Fibroblast of skin of abdomen (primary cell): Measurements from ENCODE around the gene RAB19. TPM values are rescaled to one million over a fixed set of nuclear protein-coding genes. Genes with fewer than 3 reads are reported as not detected.
A peak's percentile ranks its signal among the peaks of the same experiment; 100 is the strongest.

ENCODE experiments used
- DNase-seq: peaks from one replicate; pipeline ENCODE4 v3.0.0-alpha.2; 2013
- polyA plus RNA-seq, 2 experiments: library from polyadenylated mRNA; unstranded; fragments of 120-200 nt; gene quantifications; one replicate each; pipeline ENCODE4 v1.2.1, GENCODE V29; 2013; ENCODE audit not compliant: insufficient read length in 2 of 2

The RAB19 gene, protein sequence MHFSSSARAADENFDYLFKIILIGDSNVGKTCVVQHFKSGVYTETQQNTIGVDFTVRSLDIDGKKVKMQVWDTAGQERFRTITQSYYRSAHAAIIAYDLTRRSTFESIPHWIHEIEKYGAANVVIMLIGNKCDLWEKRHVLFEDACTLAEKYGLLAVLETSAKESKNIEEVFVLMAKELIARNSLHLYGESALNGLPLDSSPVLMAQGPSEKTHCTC
- polyA plus RNA-seq (2013, experiment 1 of 2; ENCODE audit: insufficient read length): not detected
- polyA plus RNA-seq (2013, experiment 2 of 2; ENCODE audit: insufficient read length): not detected

DNA sequence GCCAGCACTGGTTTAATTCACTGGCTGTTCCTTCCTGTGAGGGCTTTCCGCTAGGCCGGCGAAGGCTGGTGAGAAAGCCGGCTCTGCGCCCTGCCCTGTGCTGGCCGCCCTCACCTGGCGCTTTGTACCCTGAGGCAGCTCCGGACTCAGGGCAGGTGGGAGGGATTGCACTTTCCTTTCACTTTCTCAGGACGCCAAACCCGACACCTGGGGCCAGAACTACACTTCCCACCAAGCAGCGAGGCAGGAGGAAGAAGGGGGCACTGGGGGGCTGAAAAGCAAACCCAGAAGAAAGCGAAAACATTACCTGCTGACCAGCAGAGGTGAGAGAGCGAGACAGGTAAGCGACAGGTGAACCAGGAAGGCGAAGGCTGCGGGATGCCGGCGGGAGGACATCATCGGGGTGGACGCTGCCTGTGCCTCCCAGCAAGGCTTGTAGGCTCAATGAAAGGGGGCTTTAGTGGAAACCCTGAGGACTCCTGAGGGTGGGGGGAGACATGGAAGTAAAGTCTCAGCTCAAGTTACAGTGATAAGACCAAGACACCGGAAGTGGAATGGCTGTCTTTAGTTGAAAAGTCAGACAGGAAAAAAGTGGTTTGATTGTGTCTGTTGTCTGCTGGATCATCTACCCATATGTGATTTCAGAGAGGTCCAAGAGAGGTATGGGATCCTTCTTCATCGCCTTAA, at the start of gene RAB19:
Gene RAB19 (plus strand): TSS at position 181 of the 687 bp plus-strand sequence. CDS start 3,589 bp downstream, outside the sequence.
- no peak for DNase-seq

DNA sequence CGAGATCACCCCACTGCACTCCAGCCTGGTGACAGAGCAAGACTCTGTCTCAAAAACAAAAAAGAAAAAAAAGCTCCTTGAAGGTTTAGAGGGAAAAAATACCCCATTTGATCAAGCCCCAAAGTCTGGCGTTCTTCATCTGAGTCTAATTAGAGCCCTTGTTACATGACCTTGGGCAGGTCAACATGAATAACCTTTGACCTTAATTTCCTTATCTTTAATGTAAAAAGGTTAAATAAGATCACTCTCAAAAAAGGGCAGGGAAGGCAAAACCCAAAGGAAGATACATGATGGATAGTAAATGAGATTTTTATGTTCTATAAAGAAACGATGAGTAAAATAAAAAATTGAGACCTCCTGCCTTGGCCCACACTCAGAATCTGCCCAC, 45.8 kb upstream of the RAB19 start:
- DNase-seq: no peak

DNA sequence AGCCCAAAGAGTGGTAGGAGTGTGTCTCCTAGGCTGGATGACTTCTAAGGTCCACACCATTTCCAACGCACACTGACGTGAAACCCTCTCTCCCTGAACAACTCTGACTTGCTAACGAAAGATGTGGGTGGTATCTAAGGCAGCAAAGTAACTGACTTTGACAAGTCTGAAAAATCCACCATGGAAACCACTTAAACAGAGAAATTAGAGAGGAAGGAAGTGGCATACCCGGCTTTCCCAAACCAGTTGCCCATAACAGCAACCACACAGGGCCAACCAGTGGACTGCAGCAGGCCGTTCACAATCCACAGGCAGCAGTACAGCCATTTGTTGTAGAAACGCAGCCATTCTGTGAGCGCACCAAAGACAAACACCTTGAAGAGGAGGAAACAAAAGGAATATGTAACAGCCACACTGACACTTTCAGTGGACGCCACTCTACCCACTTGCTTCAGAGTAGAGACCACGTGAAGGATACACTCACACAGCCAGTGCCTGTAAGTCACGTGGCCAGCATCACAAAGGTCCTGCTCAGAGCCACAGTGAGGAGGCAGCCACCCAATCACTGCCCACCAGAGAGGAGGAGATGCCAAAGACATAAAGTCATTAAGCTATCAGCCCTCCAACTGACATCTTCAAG, 45.3 kb upstream of the RAB19 start:
- DNase-seq: no peak

DNA sequence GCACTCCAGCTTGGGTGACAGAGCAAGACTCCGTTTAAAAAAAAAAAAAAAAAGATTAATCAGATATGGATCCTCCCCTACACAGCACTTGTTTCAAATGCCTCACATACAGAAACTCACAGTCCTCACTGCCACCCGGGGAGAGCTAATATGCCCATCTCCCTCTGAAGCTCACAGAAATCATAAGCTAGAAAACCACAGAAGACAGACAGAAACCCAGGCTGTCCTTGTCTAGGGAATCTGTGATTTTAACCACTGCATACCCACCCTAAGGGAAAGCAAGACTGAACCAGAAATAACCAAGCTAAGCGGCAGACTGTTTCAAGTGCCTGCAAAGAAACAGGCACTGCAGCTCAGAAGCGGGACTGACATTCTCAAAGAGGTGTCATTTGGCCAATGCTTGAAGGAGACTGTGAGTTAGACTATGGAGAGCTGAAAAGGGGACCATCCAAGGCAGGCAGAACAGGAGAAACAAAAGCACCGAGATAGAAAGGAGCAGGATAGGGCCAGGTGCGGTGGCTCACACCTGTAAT, 43.1 kb upstream of the RAB19 start:
- no peak for DNase-seq

DNA sequence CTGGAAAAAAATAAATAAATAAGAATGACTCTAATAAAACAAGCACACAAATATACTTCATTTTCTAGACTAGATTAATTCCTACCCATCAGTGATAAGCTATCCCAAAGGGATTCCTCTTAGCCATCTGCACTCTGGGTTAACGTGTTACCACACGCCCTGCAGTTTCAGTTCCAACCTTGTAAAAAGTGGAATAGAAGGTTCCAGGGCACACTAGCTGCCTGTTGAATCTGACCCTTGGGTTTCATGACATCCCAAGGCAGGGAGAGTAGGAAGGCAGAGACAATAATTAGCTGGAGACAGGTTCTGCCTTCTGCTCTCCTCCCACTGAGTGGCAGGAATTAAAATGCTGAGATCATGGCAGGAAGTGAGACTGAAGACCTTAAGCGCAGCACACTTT, 39.0 kb upstream of the RAB19 start:
- DNase-seq: no peak

DNA sequence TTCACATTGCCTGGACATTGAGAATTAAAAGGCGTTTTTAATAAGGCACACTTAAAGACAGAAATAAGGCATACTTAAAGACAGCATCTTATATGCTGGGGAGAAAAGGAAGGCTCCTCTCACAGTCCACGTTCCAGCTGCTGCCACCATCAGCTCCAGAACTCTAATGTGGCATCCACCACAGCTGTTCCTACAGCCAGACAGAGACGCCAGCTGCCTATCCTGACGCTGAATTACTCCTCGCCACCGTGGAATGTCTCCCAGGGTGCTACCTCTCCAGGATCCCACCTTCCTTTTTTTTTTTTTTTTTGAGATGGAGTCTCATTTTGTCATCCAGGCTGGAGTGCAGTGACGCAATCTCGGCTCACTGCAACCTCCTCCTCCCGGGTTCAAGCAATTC, 36.3 kb upstream of the RAB19 start:
- no peak for DNase-seq

DNA sequence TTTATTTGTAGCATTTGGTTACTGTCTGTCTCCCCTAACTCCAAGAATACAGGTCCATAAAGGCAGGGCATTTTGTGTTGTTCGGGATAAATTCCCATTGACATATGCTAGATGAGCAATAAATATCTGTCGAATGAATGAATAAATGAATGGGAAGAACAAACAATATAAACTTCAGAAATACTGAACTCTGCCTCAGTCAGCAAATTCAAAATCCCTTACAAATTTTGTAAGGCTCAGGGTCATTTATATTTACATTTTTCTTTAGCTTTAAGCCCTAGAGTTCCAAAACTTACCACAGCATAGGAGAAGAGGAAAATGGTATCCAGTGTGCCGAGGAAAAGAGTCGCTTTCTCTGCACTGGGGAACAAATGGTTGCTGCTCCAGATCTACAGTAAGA, 34.6 kb upstream of the RAB19 start:
- no peak for DNase-seq

DNA sequence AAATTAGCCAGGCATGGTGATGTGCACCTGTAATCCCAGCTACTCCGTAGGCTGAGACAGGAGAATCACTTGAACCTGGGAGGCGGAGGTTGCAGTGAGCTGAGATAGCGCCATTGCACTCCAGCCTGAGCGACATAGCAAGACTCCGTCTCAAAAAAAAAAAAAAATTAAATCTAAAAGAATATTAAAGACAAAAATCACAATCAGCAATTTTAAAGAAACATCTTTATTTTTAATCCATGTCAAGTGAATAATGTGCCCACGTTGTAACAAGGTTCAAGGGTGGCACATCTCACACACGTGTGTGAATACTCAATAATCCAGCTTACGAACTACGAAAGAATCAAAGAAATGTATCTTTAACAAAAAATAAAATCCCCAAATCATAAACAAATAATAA, 28.5 kb upstream of the RAB19 start:
- DNase-seq: no peak

DNA sequence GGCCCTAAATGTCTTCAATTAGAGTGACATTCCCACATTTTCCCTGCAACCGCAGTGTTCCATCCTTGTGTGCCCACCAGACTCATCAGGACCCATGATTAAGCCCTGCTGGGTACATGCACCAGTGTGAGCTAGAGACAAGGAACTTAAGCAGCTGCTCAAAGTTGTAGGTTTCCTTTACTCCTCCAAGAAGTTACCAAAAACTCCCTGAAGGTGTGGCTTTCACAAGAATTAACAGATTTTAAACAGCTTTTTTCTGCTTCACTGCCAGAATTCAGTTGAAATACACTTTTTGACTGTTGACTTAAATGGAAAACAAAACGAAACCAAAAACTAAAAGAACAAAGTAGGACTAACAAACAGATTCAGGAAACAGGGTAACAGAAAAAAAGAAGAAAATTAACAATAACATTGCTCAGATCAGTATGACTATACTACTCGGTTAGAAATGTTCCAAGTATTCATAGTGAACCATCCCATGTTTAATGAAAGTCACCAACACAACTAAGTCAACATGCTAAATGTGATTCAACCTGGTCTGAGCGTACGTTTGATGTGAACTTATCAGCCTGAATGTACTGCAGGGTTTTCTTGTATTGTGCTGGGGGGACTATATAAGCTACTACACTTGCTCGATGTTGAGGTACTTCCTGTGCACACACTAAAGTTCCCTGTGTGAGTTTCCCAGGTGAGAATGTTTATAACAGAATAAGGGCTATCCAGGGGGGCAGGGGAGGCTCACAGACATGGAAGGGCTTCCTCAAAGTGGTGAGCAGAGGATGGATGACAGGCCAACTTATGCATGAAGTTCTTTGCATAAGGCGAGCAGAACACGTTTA, 27.7 kb upstream of the RAB19 start:
- no peak for DNase-seq

DNA sequence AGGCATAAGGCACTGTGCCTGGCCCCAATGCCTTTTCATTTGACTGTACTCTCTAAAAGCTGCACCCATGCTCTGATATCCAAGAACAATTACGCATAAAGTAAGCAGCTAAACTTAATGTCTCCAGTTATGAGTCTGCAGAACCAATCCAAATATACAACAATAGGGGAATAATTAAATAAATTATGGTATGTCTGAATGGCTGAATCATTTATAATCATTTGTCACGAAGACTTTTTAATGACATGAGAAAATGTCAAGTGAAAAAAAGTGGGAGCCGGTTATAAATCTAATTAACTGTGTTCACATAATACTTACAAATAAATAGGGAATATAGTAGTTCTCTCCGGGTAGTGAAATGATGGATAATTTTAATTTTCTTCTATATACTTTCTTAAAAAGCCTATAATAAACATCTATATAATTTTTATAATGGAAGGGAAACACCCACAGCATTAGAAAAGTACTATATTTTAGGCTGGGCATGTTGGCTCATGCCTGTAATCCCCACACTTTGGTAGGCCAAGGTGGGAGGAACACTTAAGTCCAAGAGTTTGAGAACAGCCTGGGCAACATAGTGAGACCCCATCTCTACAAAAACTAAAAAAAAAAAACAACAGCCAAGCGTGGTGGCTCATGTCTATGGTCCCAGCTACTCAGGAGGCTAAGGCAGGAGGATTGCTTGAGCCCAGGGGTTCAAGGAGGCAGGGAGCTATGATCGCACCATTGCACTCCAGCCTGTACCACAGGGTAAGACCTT, 19.7 kb upstream of the RAB19 start:
- no peak for DNase-seq

DNA sequence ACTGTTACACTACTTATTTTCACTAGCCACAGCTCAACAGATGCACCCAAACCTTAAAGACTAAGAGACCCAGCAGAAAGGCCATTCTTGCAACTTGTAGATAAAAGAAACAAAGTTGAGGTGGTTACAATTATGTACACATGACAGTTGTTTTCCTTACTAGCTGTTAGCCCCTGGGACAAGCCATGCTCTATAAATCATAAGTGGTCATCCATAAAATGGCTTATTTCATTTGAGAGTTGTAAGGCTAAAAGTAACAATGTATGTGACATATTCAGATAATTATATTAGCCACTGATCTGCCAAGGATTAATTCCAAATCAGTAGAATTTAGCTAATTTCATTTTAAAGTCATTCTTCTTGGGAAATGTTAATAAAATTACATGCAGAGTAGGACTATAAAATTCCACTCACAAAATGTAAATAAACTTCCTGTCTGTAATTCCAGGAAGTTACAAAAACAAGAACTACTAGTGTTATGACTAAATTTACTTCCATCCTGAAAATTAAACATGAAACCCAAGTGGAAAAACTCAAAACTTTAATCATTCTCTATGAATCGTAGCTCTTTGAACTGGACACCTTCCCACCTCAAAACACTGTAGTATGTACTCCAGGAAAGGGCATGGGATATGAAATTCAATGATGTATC, 18.8 kb upstream of the RAB19 start:
- DNase-seq: no peak

DNA sequence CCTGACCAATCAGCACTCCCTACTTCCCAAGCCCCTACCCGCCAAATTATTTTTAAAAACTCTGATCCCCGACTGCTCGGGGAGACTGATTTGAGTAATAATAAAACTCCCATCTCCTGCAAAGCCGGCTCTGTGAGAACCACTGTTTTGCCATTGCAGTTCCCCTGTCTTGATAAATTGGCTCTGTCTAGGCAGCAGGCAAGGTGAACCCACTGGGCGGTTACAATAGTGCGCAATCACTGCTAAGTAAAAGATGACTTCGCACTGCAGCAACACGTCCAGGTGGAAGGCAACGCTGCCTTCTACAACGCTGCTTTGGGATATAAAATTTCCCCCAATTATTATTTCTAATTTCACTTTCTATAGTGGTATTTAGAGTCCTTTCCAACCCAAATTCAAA, 14.4 kb upstream of the RAB19 start:
- no peak for DNase-seq

DNA sequence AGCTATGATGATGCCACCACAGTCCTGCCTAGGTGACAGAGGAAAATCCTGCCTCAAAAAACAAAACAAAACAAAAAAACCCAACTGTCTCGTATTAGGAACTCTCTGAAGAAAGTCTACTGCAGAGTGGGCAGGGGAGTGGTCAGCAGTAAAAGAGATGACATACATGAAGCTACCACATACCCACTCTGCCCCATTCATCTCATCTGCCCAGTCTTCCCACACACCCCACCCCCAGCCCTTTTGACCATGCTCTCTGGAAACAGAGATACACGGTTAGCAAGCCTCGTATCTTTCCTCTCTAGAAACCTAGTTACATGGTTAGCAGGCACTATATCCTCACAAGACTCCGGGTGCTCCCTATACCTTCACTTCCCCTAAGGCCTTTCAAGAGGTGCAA, 13.8 kb upstream of the RAB19 start:
- no peak for DNase-seq

DNA sequence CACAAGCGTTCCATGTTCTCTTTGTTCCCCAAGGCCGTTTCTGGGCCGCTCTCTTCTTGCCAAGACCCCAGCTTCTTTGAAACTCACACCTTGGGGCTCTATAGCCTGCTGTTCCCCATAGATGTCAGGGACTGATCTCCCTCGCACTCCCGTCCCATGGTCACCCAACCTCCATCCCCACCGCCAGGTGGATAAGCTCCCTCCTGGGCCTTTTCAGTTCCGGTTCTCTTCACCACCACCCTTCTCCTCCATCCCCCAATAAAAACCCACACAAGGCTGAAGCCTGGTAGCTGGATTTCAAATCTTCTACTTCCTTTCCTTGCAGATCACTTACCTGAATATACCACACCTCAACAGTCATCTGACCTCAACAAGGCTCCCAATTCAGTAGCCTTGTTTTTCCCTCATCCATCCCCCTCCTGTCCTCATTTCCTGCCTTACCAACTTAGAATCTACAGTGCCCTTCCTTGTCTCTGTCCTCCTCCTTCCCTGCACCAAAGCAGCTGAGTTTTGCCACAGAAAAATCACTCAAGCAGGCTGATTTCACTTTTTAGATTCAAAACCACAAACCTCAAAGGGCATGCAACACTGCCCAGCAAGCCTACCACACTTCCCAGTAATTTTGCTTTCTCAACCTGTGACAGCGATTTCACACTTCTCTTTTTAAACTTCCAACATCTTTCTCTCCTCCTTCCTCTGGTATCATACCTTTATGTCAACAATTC, 13.2 kb upstream of the RAB19 start:
- no peak for DNase-seq

DNA sequence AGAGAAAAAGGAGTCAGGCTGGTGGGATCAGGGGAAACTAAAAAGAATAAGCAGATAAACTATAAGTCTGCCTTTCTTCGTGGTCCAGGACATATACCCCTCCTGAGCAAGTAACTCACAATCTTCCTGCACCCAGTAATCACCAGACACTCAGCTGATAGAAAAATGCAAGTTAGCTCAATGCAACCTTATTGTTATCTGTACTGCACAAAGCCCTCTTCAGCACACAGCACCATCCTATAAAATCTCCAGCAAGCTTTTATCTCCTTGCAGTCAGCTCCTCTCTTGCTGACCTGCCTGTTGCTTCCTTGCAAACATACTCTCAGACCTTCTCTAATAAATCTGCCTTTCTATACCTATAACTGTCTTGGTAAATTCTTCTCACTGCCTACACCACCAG, 12.2 kb upstream of the RAB19 start:
- DNase-seq: no peak

DNA sequence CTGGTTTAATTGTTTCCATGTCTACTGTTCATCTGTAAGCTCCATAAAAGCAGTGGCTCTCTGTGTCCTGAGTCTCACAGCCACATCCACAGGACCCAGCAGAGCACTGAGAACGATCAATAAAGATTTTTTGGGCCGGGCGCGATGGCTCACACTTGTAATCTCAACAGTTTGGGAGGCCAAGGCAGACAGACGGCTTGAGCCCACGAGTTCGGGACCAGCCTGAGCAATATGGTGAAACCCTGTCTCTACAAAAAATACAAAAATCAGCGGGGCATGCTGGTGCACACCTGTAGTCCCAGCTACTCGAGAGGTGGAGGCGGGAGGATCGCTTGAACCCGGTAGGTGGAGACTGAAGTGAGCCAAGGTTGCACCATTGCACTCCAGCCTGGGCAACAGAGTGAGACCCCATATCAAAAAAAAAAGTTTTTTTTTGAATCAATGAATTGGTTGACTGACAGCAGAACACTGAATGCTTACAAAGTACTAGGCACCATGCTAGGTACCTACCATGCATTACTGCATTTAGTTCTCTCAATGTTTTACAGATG, 10.0 kb upstream of the RAB19 start:
- DNase-seq: no peak

DNA sequence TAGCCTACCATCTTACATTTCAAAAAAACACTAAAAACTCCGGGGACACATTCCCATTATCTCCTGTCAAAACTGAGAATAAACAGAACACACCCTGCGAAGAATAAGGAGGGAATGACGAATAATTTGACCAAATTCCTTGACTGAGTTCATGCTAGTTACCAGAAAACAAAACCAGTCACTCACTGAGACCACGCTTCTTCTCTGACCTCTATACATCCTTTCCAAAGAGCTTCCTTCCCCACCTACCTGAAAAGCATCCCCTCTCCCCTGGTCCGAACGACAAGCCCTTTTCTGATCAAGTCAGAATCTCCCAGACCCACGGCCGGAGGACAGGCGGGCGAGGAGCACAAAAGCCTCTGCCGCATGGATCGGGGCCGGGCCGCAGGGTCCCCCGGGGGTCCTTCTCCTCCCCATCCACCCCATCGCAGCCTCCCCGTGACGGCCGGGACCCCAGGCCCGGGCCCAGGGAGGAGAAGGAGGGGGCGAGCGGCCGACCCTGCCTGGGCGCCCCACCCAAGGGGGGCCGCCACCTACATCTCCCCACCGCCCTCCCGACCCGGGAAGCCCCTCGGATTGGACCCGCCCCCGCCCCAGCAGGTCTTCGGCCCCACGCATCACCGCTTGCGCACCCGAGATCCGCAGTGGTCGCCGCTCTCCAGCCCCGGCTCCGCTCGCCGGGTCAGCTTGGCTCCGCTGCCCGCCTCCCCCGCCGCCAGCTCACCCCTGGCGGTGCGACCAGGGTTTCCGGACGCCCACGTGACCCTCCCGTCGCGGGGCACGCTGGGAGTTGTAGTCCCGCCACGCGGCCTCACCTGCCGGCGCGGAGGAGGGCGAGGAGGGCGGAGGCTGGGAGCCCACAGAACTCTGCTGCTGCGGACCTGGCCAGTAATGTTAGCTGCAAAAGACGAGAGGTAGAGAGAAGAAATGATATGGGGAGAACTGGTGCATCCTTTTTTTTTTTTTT, 5.8 kb upstream of the RAB19 start, which contains the start of gene SLC37A3:
Gene SLC37A3 (minus strand): TSS at position 747 of the 967 bp plus-strand sequence. CDS start 16,004 bp downstream, outside the sequence.
- peak; percentile 69 for DNase-seq

DNA sequence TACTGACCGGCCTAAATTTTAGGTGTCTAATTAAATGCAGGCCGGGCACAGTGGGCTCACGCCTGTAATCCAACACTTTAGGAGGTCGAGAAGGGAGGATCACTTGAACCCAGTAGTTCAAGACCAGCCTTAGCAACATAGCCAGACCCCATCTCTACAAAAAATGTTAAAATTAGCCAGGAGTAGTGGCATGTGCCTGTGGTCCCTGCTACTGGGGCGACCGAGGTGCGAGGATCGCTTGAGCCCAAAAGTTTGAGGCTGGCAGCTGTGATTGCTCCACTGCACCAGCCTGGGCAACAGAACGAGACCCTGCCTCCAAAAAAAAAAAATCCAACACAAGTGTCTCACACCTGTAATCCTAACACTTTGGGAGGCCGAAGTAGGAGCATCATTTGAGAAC, 5.0 kb upstream of the RAB19 start:
- DNase-seq: no peak

DNA sequence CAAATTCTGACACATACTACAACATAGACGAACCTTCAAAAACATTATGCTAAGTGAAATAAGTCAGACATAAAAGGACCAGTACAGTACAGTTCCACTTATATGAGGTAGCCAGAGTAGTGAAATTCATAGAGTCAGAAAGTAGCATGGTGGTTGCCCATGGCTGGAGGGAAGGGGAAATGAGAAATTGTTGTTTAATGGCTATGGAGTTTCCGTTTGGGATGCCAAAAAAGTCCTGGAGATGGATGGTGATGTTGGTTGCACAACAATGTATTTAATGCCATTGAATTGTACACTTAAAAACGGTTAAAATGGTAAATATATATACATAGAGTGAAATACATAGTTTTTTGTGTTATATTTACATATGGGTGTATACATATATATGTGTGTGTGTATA, 3.5 kb upstream of the RAB19 start:
- no peak for DNase-seq
